DLD1 (cell line): Measurements from ENCODE around the gene MTHFD1L.

Experiments
- in situ Hi-C: cut with HindIII; loops from 2 replicates; pipeline ENCODE4 v1.10.0; 2017; ENCODE audit warnings: low sequenced_read_pairs

MTHFD1L gene

DNA sequence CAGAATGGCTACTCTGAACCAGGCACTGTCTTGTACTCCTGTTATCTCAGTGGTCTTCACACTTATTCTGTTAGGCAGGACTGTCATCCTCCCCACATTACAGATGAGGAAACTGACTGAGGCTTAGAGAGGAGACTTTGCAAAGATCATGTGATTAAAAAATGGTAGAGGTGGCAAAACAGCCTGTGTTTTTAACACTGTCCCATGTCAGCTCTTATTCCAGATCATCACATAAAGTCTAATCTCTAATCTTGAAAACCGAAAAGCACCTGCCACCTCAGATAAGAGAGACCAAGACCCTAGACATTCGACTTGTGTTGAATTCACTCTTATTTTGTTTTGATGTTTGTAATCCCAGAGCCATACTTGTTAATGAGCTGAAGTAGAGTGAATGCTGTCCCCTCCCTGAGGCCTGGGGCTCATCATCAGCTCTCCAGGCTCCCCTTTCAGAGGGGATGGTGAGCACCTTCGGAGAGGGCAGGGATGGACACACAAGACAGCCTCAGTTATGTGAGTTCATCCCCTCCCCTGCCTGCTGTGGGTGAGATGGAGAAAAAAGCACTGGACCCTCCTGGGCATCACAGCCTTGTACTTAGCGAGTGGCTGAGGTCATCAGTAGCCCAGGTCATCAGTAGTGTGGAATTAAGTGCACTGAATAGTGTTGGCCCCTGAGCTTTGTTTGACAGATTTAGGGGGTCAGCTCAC is 30.6 kb downstream of the MTHFD1L start:
- in situ Hi-C loops, result loop anchor here (10.0 to 25.0 kb wide), 2 partner anchors 119 to 466 kb away; no protein-coding TSS in a partner anchor

DNA sequence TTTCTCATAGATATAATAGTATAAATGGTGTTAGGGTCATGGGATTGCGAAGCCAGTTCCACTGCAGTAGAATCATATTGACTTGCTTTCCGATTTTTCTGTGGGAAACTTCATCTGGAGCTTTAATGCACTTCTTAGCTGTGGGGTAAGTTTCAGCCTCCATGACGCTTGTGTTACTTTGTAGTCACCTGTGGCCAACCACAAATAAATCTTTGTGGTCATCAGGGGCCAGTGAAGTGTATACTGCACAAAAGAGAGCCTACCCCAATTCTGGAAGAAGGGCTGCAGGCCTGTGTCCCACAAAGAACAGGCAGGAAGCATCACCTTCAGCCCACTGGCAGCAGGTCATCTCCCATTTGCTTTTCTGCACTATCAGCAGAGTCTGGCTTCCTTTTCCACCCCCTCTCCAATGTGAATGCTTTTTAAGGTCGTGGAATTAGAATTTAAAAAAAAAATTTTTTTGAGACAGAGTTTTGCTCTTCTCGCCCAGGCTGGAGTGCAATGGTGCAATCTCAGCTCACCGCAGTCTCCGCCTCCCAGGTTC is 32.0 kb downstream of the MTHFD1L start:
- in situ Hi-C loops, result loop anchor here (10.0 to 25.0 kb wide), 2 partner anchors 117 to 465 kb away; no protein-coding TSS in a partner anchor

DNA sequence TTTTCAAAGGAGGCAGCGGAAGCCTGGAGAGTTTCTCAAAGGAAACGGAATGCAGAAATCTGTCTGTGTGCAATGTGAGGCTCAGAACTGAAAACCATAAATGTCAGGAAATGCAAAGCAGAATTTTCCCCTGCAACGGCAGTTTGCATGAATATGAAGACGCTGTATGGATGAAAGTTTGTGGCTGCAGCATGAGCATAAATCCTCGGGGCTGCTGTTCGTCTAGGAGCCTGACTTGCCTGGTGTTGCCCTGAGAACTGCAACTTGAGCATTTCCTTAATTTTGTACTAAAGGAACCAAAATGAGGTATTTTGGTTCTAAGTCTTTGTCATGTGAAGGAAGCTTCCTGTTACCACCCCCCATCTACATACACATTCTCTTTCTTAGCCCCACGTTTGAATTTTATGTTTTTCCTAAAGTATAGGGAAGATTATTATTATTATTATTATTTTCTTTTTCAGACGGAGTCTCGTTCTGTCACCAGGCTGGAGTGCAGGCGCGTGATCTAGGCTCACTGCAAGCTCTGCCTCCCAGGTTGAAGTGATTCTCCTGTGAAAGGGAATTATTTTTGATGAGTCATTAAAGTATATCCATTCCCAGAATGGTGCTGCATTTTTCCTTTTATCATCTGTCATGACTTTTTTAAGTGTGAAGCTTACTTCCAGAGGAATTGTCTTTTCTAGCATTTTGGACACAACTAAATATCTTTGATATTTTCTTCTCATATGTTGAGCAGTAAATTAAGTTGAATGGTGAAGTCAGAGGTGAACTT is 33.1 kb downstream of the MTHFD1L start:
- in situ Hi-C loops, result loop anchor here (10.0 to 25.0 kb wide), 2 partner anchors 116 to 464 kb away; no protein-coding TSS in a partner anchor

DNA sequence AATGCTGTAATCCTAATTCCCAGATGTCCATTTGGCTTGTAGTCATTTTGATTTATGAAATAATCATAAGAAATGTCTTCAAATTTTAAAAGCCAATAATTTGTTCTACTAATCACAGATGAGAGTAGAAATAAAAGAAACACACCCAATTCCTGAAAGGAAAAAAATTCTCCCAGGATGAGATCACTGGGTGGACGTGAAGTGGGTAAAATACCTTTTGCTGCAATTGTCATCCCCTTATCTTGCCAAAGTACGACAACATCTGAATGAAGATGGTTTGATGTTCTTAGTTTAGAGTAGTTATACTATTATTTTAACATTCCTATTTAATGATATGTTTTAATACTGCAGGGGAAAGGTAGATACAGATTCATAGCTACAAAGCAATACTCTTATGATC is 33.7 kb downstream of the MTHFD1L start:
- in situ Hi-C loops, result loop anchor here (10.0 to 25.0 kb wide), 2 partner anchors 116 to 463 kb away; no protein-coding TSS in a partner anchor

DNA sequence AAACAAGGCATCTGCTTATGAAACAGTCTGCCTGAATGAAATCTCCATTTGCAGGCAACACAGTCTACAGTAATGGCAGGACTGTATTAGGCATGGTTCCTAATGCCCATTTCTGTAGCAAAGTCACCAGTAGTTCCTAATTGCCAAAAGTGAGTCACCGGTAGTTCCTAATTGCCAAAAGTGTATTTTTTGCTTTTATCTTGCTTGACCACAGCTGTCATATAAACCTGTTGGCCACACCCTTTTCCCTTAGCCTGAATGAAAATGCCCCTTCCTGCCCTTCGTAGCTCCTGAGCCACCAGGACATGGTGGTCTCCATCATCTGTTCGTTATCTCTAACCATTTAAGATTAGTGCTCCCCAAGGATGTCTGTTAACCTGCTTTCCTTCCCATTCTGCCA is 34.5 kb downstream of the MTHFD1L start:
- in situ Hi-C loops, result no loop called here

DNA sequence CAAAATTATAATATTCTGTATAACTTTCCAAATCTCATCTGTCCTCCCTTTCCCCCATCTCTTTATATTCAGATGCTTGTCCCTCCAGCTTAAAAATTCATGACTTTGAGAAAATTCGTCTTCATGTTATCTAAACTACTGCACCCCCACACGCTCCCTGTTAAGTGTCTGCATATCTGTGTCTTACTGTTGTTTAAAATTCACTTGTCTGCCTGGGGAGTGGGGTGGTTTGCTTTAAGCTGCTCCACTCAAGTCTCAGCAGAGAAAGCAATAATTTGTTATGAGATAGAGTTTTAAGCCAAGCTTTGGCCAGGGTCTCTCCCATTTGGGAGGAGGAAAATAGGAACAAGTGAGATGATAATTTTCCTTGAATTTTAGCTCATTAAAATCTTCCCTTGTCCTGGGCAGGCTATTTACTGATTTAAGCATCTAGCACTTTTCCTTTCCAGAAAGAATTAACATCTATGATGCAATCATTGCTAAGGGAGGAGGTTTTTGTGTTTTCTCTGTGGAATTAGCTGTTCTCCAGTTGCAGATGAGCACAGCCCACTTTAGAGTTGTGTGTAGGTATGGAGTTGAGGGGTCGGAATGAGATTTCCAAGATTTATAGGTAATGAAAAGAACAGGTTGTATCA is 36.8 kb downstream of the MTHFD1L start:
- in situ Hi-C loops, result no loop called here

DNA sequence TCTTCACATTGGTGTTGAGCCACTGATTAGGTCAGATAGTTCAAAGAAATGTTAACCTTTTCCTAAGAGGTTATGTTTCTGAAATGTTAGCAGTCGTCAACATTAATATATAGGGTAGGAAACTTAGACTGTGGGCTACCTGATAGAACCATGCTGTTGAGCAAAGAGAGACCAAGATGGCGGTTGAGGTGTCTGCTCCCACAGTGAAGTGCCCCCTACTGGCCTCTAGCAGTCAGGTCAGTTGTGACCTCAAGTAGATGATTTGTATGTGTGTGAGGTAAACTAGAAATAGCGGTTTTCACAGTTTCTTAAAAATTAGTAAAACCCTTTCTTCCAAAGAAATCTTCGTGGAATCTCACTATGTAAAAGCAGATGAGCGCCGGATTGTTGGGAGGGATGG is 40.3 kb downstream of the MTHFD1L start:
- in situ Hi-C loops, result no loop called here

DNA sequence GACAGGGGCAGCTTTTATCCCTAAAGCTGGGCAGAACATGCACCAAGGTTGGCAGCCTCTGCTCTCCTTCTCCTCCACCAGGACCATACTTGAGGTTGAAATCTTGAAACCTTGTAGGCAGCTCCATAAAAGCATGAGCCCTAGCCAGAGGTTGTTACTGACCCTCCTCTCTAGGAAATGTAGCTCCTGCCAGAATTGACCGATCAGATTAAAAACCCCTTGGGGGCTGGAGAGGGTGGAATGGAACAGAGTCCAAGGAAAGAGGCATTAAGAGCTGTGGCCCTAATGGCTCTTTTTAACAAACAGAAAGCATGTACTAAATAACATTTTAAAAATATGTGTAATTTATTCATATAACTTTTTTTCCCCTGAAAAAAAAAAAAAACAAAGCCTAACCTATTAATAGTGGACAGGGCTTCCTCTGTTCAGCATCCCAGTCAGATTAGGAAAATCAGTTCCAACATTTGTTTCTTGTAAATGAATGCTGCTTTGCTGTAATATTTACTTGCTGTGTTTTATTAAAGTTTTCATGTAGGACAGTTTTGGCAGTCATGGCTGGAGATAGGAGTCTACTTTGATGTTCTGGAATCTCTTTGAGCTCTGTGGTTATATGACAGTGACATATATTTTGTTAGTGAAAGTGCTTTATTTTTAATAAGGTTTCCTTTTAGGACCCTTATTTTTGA is 41.3 kb downstream of the MTHFD1L start:
- in situ Hi-C loops, result no loop called here

DNA sequence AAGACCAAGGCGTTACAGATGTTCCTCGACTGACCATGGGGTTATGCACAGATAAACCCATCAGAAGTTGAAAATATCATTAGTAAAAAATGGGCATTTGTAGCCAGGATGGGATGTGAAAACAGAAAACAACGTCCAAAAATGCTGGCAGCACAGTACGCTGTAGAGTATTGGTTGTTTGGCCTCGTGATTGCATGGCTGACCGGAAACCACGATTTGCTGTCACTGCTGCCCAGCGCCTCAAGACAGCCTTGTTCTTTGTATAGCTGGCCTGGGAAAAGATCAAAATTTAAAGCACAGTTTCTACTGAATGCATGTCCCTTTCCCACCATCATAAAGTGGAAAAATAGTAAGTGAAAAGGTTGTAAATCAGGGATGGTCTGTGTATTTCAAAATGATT is 41.9 kb downstream of the MTHFD1L start:
- in situ Hi-C loops, result no loop called here

DNA sequence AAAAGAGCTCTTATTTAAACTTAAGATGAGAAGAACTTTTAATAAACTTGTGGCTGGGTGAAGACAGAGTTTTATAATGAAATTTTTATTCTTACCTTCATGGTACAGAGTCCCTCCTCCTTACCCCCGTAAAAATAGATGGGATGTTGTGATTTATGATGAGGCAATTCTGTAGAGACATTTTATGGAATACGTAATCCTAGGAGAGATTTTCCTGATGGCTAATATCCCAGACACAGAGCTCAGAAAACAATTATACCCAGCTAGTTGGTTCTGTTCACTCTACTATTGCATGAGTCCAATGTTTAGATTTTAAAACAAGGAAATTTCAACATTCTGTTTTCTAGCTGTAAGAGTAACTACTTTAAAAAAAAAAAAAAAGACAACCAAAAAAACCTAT is 43.4 kb downstream of the MTHFD1L start:
- in situ Hi-C loops, result no loop called here

DNA sequence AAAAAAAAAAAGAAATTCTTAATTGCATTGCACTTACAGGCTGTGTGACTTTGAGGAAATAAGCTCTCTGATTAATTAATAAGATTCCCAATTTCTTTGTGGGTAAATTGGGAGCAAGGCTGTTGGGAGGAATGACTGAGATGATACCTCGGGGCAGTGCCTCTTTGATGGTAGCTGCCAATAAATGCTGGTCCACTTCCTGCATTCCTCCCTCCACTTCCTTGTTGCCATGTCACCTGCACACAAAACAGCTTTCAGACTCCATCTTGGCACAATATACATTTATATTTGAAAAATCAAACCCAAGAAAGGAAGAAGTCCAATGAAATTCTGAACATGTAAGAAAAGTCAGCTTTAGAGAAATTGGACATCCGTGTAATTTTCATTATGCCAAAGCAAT is 45.1 kb downstream of the MTHFD1L start:
- in situ Hi-C loops, result no loop called here

DNA sequence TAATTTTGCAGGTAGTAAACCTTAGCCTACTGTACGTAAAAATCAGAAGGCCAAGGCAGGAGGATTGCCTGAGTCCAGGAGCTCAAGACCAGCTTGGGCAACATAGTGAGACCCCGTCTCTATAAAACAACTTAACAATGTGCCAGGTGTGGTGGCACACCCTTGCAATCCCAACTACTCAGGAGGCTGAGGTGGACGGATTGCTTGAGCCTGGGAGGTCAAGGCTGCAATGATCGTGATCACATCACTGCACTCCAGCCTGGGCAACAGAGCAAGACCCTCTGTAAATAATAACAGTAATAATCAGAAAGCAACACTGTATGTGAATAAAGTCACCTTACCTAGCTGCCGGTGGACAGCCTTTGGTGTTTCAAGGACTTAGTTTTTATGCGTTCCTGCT is 48.9 kb downstream of the MTHFD1L start:
- in situ Hi-C loops, result no loop called here

DNA sequence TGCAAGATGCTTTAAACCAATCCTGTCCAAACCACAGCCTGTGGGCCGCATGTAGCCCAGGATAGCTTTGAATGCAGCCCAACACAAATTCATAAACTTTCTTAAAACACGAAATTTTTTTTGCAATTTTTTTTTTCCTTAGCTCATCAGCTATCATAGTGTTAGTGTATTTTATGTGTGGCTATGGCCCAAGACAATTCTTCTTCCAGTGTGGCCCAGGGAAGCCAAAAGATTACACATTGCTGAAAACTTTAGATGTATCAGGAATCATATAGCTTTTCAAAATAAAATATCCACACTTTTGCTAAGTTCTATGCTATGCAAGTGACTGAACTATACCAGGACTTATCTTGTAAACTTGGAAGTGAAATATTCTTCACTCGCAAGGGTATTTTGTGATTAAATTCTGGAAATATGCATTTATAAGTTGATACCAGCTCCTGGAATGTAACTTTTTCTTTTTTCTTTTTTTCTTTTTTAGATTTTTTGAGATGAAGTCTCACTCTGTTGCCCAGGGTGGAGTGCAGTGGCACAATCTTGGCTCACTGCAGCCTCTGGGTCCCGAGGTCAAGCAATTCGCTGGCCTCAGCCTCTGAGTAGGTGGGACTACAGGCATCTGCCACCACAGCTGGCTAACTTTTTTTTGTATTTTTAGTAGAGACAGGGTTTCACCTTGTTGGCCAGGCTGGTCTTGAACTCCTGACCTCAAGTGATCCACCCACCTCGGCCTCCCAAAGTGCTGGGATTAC is 49.8 kb downstream of the MTHFD1L start:
- in situ Hi-C loops, result no loop called here

DNA sequence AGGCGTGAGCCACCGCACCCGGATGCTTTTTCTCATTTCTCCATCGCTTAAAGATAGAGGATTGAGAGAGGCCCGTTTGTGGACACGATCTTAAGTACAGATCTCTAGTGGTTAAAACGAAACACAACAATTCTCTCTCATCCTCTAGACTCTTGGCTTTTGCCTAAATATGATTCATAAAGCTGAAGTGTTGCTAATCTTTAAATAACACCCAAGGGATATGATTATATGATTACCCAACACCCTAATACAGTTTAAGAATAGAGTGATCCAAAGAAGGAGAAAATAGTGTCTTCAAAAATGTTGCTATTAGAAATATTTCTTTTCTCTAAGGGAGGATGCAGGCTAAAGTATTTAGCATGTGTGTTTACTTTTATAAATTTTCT is 50.4 kb downstream of the MTHFD1L start:
- in situ Hi-C loops, result no loop called here

DNA sequence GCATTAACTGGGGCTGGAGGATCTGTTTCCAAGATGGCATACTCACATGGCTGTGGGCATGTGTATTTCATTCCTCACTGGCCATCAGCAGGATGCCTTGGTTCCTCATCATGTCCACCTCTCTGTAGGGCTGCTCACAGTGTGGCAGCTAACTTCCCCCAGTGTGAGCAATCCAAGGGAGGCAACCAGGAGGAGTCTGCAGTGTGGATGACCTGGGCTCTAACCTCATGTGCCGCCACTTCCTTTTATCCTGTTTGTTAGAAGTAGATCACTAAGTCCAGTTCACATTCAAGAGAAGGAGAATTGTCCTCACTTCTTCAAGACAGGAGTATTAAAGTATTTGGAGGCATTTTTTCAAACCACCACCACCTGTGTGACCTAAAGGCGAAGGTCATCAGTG is 54.4 kb downstream of the MTHFD1L start:
- in situ Hi-C loops, result no loop called here

DNA sequence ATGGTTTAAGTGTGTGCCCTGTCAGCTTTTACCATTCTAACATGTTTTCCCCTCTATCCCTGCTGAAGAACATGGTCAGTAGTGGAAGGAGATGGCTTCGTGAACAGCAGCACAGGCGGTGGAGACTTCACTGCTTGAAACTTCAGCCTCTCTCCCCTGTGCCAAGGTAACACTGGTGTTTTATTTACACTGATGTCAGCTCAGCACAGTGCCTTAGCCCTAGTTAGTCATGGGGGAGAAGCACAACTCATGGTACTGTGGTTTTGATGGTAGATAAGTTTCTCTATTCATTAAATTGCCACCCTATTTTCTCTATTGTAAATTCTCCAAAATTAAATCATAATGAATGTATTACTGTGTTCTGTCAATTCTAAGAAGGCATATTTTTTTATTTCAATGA is 56.6 kb downstream of the MTHFD1L start:
- in situ Hi-C loops, result no loop called here

DNA sequence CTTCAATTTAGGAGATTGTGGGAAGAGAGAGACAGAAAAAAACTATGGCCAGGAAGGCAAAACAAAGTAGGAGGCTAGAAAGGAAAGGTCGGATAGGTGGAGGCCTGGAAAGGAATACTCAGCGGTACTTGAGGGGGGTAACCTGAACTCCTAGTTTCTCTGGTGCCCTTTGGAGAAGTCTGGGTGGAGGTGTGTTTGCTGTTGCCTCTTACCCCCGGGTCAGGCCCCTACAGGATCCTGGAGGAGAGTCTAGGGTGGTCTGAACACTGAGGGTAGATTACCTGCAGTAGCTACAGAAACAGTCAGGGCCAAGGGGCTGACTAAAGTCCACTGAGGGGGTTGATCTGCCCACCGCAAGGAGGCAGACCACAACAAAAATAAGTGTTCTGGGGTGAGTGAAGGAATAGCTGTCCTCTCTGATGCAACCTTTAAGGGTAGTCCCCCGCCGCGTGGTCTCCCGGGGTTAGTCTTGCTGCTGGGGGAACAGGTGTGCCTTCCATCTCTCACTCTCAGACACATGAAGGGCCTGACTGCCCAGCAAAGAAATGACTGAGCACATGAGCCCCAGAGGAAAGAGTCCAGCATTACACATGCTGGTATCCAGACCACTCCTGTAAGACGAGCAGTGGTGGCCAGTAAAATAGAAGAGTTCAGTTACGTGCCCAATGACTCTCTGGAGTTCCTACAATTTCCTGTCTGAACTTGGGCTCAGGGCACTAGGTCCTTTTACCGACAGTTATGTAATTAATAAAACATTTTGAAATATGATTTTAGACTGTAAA is 59.5 kb downstream of the MTHFD1L start:
- in situ Hi-C loops, result no loop called here

DNA sequence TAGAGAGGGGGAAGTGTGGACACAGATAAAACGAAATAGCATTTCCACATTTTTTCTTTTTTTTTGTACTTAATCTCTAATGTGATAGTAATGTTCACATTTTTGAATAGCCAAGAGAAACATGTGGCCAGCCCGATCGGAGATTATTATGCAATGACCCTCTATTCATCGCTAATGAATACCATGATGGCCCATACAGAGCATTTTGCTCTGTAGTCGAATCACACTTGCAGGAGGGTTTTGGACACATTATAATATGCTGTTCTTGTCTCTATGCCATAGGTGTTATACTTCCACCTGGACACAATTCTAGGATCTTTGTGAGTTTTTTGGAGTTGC is 60.1 kb downstream of the MTHFD1L start:
- in situ Hi-C loops, result no loop called here

DNA sequence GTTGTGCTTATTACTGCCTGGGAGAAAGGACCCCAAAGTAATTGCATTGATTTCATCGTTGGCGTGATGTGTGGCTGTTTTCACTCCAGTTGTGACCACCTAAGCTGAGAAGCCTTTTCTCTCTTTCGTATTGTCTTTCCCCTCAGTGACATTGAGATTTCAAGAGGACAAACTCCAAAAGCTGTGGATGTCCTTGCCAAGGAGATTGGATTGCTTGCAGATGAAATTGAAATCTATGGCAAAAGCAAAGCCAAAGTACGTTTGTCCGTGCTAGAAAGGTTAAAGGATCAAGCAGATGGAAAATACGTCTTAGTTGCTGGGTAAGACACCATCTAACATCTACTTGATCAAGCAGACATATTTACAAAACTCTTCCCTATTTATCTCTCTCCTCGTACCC is 60.5 kb downstream of the MTHFD1L start:
- in situ Hi-C loops, result no loop called here

DNA sequence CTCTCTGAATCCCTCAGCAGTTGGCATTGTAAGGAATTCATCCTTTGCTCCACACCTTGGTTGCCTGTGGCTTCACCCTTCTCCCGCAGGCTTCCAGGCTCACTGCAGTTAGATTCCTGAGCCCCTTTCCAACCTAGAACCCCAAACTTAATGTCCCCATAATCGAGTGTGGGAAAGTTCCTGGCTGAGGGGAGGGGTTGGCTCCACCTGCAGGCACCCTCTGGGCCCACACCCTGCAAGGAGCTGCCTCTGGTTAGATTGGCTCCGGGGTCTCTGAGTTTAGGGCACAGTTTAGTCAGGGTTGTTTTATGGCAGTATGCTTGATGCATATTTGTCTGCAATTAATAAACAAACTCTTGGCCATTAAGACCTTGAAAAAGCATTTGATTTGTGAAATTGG is 63.4 kb downstream of the MTHFD1L start:
- in situ Hi-C loops, result no loop called here
